ENCODE measurements around the gene ADAM29. TPM values are rescaled to one million over a fixed set of nuclear protein-coding genes. Genes with fewer than 3 reads are reported as not detected.

ADAM29 gene
- total RNA-seq (2022; extraction: Qiagen RNA extraction; ENCODE audit: low read depth), result not detected in 5 replicates

DNA sequence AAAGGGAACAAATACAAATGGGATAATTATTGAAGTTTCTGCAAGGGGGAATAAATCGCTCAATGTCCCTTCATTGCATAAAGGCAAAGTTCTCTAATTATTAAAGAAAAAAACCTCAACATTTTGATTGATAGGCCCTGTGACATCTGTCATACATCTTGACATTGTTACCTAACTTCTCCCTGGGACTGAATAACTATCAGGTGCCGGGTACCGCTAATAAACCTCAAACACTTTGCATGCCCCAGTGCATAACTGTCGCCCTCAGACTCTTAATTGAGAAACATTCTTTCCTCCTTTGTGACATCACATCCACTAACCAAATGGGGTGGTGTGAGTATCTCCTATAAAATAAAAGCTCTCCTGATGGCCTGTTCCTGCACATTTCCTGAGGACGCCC is at the start of gene ADAM29:
TSS of gene ADAM29 (plus strand) at position 301 of the 400 bp plus-strand sequence. CDS start 57,168 bp downstream, outside the sequence.

Other genes with a start within 250 kb of the ADAM29 start
- not detected in 5 replicates for gene GLRA3, start 89.1 kb upstream of the ADAM29 start, total RNA-seq (2022; extraction: Qiagen RNA extraction; ENCODE audit: low read depth)

Measured in A549 treated with CpdA at 1 μM for 4 hours (cell line).